Heart left ventricle (tissue), 13 donors: ENCODE results near the gene RAVER1.

Experiments
- POLR2A ChIP-seq, 2 donors: fragments of 450-650 bp; IDR thresholded peaks; one replicate each; pipeline ENCODE4 v1.6.1; 2017; ENCODE audit warnings: antibody characterized with exemption in 2 of 2, mild to moderate bottlenecking in 2 of 2, moderate library complexity in 2 of 2
- TF ChIP-seq, protein P1 (sequence below), 12 donors: fragments of 200-600 bp; sonication (generic) in 4 of 12; IDR thresholded peaks; one replicate each; pipeline versions ENCODE4 v1.5.0 to v1.8.0; 2018 to 2022; ENCODE audit warnings: antibody characterized with exemption in 12 of 12, mild to moderate bottlenecking in 5 of 12
- donor health status: ischemic (EF 13 %, LVEDD 7.1; RV severe dilation, severe dysfunction).
- donor health status: DM: no; HTN: yes; CAD: no.
- donor health status: DM: no; HTN: no; CAD: no.
- donor health status: ischemic (EF 25% LVEDD 6.9; RV normal size, moderate dysfunction).
- donor health status: ischemic (EF 25% LVEDD 5.7; RV mildly dilated, moderate dysfunction).
- donor health status: ischemic (EF 35%, LVEDD 5.7; RV mildly dilated, moderate dysfunction).
- donor health status: nonischemic (EF 11% LVEDD 7.7; RV severe dilation, severe dysfunction).
- donor health status: DM: yes; HTN: yes; CAD: no.
- donor health status: PGD.
- donor health status: ischemic (EF 29% LVEDD 5.4; RV normal size, mild dysfunction).
- donor health status: nonischemic (EF 23%, LVEDD 6.1; RV moderate dilation, normal function).

DNA sequence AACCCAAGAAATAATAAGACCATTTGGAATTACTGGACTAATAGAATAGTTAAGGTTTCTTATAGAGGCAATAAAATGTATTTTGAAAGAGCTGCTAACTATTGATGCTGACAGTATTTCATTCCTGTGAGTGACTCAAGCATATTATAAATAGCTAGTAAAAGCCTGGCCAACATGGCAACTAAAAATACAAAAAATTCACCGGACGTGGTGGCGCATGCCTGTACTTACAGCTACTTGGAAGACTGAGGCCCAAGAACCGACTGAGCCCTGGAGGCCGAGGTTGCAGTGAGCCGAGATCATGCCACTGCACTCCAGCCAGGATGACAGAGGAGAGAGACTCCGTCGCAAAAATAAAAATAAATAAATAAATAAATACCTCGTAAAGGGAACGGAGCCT lies 11.5 kb upstream of the RAVER1 start:
- TF ChIP-seq POLR2A (IDR thresholded peaks at IDR 0.05) = no peak
- TF ChIP-seq, protein P1, sequence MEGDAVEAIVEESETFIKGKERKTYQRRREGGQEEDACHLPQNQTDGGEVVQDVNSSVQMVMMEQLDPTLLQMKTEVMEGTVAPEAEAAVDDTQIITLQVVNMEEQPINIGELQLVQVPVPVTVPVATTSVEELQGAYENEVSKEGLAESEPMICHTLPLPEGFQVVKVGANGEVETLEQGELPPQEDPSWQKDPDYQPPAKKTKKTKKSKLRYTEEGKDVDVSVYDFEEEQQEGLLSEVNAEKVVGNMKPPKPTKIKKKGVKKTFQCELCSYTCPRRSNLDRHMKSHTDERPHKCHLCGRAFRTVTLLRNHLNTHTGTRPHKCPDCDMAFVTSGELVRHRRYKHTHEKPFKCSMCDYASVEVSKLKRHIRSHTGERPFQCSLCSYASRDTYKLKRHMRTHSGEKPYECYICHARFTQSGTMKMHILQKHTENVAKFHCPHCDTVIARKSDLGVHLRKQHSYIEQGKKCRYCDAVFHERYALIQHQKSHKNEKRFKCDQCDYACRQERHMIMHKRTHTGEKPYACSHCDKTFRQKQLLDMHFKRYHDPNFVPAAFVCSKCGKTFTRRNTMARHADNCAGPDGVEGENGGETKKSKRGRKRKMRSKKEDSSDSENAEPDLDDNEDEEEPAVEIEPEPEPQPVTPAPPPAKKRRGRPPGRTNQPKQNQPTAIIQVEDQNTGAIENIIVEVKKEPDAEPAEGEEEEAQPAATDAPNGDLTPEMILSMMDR (IDR thresholded peaks at IDR 0.05) = no peak
